OCI-LY1 (cell line): ENCODE measurements around the gene MTHFS.

Experiments
- H2AFZ ChIP-seq: fragments of 200-600 bp; sonication (generic), shearing (Covaris generic); 2 replicates; pipeline ENCODE4 v1.6.0; 2014; ENCODE audit warnings: antibody characterized with exemption, mild to moderate bottlenecking, low read length
- H3F3A ChIP-seq: fragments of 200-600 bp; sonication (generic), shearing (Covaris generic); 2 replicates; pipeline ENCODE4 v1.6.0; 2014; ENCODE audit warnings: mild to moderate bottlenecking, antibody characterized with exemption, low read length, moderate library complexity; ENCODE audit not compliant: insufficient read depth
- H3K27ac ChIP-seq: fragments of 200-600 bp; sonication (generic); 2 replicates; pipeline ENCODE4 v1.5.1; 2014; ENCODE audit warnings: low read length, mixed run types, mild to moderate bottlenecking, low read depth; ENCODE audit not compliant: poor library complexity, severe bottlenecking
- H3K27me3 ChIP-seq: fragments of 200-600 bp; sonication (generic); 2 replicates; pipeline ENCODE4 v1.6.0; 2014; ENCODE audit warnings: antibody characterized with exemption, mild to moderate bottlenecking, low read length, moderate library complexity; ENCODE audit not compliant: insufficient read depth
- H3K36me3 ChIP-seq: fragments of 200-600 bp; sonication (generic); 2 replicates; pipeline ENCODE4 v1.6.1; 2014; ENCODE audit warnings: mild to moderate bottlenecking, antibody characterized with exemption, low read length, moderate library complexity, mixed read lengths; ENCODE audit not compliant: insufficient read depth
- H3K4me1 ChIP-seq: fragments of 200-600 bp; sonication (generic); 2 replicates; pipeline ENCODE4 v1.5.1; 2014; ENCODE audit warnings: mild to moderate bottlenecking, low read length, moderate library complexity; ENCODE audit not compliant: insufficient read depth, severe bottlenecking
- H3K4me2 ChIP-seq: fragments of 200-600 bp; sonication (generic), shearing (Covaris generic); 2 replicates; pipeline ENCODE4 v1.6.1; 2014; ENCODE audit warnings: low read length
- H3K4me3 ChIP-seq: fragments of 200-600 bp; sonication (generic); 2 replicates; pipeline ENCODE4 v1.5.1; 2014; ENCODE audit warnings: low read length, low read depth, mild to moderate bottlenecking, mixed read lengths; ENCODE audit not compliant: poor library complexity, severe bottlenecking
- H3K79me2 ChIP-seq: fragments of 200-600 bp; shearing (Covaris generic); 2 replicates; pipeline ENCODE4 v1.6.1; 2016; ENCODE audit warnings: mixed run types, low read length, mixed read lengths; ENCODE audit not compliant: insufficient read depth
- H3K9ac ChIP-seq: fragments of 200-600 bp; sonication (generic), shearing (Covaris generic); 2 replicates; pipeline ENCODE4 v1.6.1; 2014; ENCODE audit warnings: mild to moderate bottlenecking, low read length, mixed read lengths
- H3K9me2 ChIP-seq: fragments of 200-600 bp; sonication (generic), shearing (Covaris generic); 2 replicates; pipeline ENCODE4 v1.6.1; 2014; ENCODE audit warnings: low read depth, mild to moderate bottlenecking, low read length, mixed read lengths
- H3K9me3 ChIP-seq: fragments of 200-600 bp; shearing (Covaris generic); 2 replicates; pipeline ENCODE4 v1.6.1; 2014; ENCODE audit warnings: low read length, mixed read lengths
- H4K20me1 ChIP-seq: fragments of 200-600 bp; sonication (generic), shearing (Covaris generic); 2 replicates; pipeline ENCODE4 v1.6.0; 2016; ENCODE audit warnings: mild to moderate bottlenecking, low read length; ENCODE audit not compliant: insufficient read depth
- CTCF ChIP-seq: fragments of 200-600 bp; sonication (generic), shearing (Covaris generic); IDR thresholded peaks from 2 replicates; pipeline ENCODE4 v1.5.1; 2017; ENCODE audit warnings: mild to moderate bottlenecking, antibody characterized with exemption, low read length, moderate library complexity, mixed read lengths
- EZH2 ChIP-seq: fragments of 200-600 bp; sonication (generic), shearing (Covaris generic); IDR thresholded peaks from 2 replicates; pipeline ENCODE4 v1.8.0; 2017; ENCODE audit warnings: borderline replicate concordance, mixed run types, mild to moderate bottlenecking, antibody characterized with exemption, low read length, moderate library complexity, mixed read lengths

The MTHFS gene

GRCh38 chr15:79886124-79886523, 10.7 kb downstream of the MTHFS start:
- H3K4me2 ChIP-seq = no peak overlapping the region
- H3K36me3 ChIP-seq = peaks cover 65% of the 10 kb centered on the region
- no peaks in the 10 kb centered on the region for H3F3A ChIP-seq
- no peak overlapping the region for H3K4me3 ChIP-seq
- TF ChIP-seq EZH2 (no peak), CTCF (no peak)
- H3K9ac ChIP-seq = no peak overlapping the region
- H3K9me2 ChIP-seq = no peaks in the 10 kb centered on the region
- H3K9me3 ChIP-seq = no peaks in the 10 kb centered on the region
- no peaks in the 10 kb centered on the region for H3K79me2 ChIP-seq
- no peak overlapping the region for H3K27ac ChIP-seq
- no peaks in the 10 kb centered on the region for H3K27me3 ChIP-seq
- no peaks in the 10 kb centered on the region for H4K20me1 ChIP-seq
- H2AFZ ChIP-seq = no peak overlapping the region
- no peaks in the 10 kb centered on the region for H3K4me1 ChIP-seq

GRCh38 chr15:79884204-79884596, 12.6 kb downstream of the MTHFS start:
- Histone ChIP-seq H3K79me2 (no peaks in the 10 kb centered on the region), H3K27me3 (no peaks in the 10 kb centered on the region), H4K20me1 (no peaks in the 10 kb centered on the region), H3K9me2 (no peaks in the 10 kb centered on the region), H3K4me3 (no peak overlapping the region), H3K9me3 (no peaks in the 10 kb centered on the region), H3F3A (no peaks in the 10 kb centered on the region), H3K9ac (no peak overlapping the region), H3K4me1 (no peaks in the 10 kb centered on the region), H3K27ac (no peak overlapping the region), H3K36me3 (peaks cover 78% of the 10 kb centered on the region), H3K4me2 (no peak overlapping the region), H2AFZ (no peak overlapping the region)
- no peak for TF ChIP-seq EZH2
- no peak for TF ChIP-seq CTCF

GRCh38 chr15:79883579-79884203, 13.1 kb downstream of the MTHFS start:
- Histone ChIP-seq H3K79me2 (no peaks in the 10 kb centered on the region), H3F3A (no peaks in the 10 kb centered on the region), H3K9me3 (peaks cover 3% of the 10 kb centered on the region), H3K27ac (no peak overlapping the region), H2AFZ (no peak overlapping the region), H3K4me3 (no peak overlapping the region), H3K4me2 (no peak overlapping the region), H3K36me3 (peaks cover 78% of the 10 kb centered on the region), H3K9me2 (no peaks in the 10 kb centered on the region), H4K20me1 (no peaks in the 10 kb centered on the region), H3K27me3 (no peaks in the 10 kb centered on the region), H3K4me1 (no peaks in the 10 kb centered on the region), H3K9ac (no peak overlapping the region)
- no peak for TF ChIP-seq EZH2
- no peak for TF ChIP-seq CTCF
